ENCODE results near the gene TAS2R9.

- TF ChIP-seq EZH2 (IDR thresholded peaks at IDR 0.05; ENCODE audit: borderline replicate concordance, low read depth, low read length, severe bottlenecking) (no peak), CTCF (IDR thresholded peaks at IDR 0.05; ENCODE audit: borderline replicate concordance, extremely low read depth, low read length, poor library complexity, severe bottlenecking) (no peak)
These were observed at the start of gene TAS2R9 for GRCh38 chr12:10810068-10810467.
